HL-60 (cell line): ENCODE results near the gene SVEP1.

ENCODE experiments used
- DNase-seq, 2 experiments: peaks; one replicate each; pipeline ENCODE4 v3.0.0-alpha.2; 2010 to 2020; ENCODE audit warnings: low read depth in 1 of 2, low spot score in 1 of 2
- H3K27ac ChIP-seq: fragments of 250-450 bp; sonication (Bioruptor Pico); replicated peaks from 2 replicates; pipeline ENCODE4 v1.5.1; 2020; ENCODE audit warnings: mild to moderate bottlenecking, moderate library complexity
- H3K27me3 ChIP-seq: fragments of 250-450 bp; sonication (Bioruptor Pico); 2 replicates; pipeline ENCODE4 v1.5.1; 2021; ENCODE audit warnings: mild to moderate bottlenecking, moderate library complexity; ENCODE audit not compliant: insufficient read depth, poor library complexity, severe bottlenecking
- H3K4me3 ChIP-seq: replicated peaks from 2 replicates; pipeline ENCODE4 v1.5.1; 2011; ENCODE audit warnings: mild to moderate bottlenecking, control low read depth, low read length; ENCODE audit not compliant: insufficient read depth
- CTCF ChIP-seq: IDR thresholded peaks from one replicate; pipeline ENCODE4 v1.5.1; 2011; ENCODE audit warnings: low read length, control low read depth, inconsistent platforms; ENCODE audit not compliant: insufficient read depth
- GABPA ChIP-seq: IDR thresholded peaks from 2 replicates; pipeline ENCODE4 v1.6.1; 2012; ENCODE audit warnings: low read depth
- POLR2AphosphoS5 ChIP-seq: IDR thresholded peaks from 2 replicates; pipeline ENCODE4 v1.6.1; 2012; ENCODE audit warnings: low read depth
- REST ChIP-seq: IDR thresholded peaks from 2 replicates; pipeline ENCODE4 v1.6.1; 2012; ENCODE audit warnings: low read depth; ENCODE audit not compliant: insufficient replicate concordance
- SPI1 ChIP-seq: IDR thresholded peaks from 2 replicates; pipeline ENCODE4 v1.6.1; 2012; ENCODE audit warnings: low read depth, mild to moderate bottlenecking, borderline replicate concordance

SVEP1 gene

GRCh38 chr9:110447476-110447875, 132.1 kb downstream of the SVEP1 start:
- no peak overlapping the region for H3K4me3 ChIP-seq
- TF ChIP-seq CTCF = no peak
- TF ChIP-seq SPI1 = 0 out of 2 replicates have a peak, but pooled peaks have one; percentile 8
- no peak overlapping the region for H3K27ac ChIP-seq
- DNase-seq = no peak
- no peaks in the 10 kb centered on the region for H3K27me3 ChIP-seq

- Histone ChIP-seq H3K4me3 (no peak overlapping the region), H3K27ac (no peak overlapping the region), H3K27me3 (no peaks in the 10 kb centered on the region)
- TF ChIP-seq SPI1 = no peak
- TF ChIP-seq POLR2AphosphoS5 = no peak
- no peak for TF ChIP-seq GABPA
- TF ChIP-seq REST = no peak
- TF ChIP-seq CTCF = no peak
- peak in 1 of 2 experiments; percentile 6 for DNase-seq
Measured at GRCh38 chr9:110446171-110446570, 133.4 kb downstream of the SVEP1 start.

- Histone ChIP-seq H3K27ac (no peak overlapping the region), H3K27me3 (no peaks in the 10 kb centered on the region), H3K4me3 (no peak overlapping the region)
- TF ChIP-seq SPI1 (no peak), CTCF (no peak), POLR2AphosphoS5 (no peak), GABPA (no peak), REST (no peak)
- DNase-seq = peak in 1 of 2 experiments; percentile 10
Measured at GRCh38 chr9:110444911-110445310, 134.6 kb downstream of the SVEP1 start.

GRCh38 chr9:110443866-110444220, 135.7 kb downstream of the SVEP1 start:
- TF ChIP-seq POLR2AphosphoS5 (no peak), REST (no peak), SPI1 (no peak)
- H3K4me3 ChIP-seq = no peak overlapping the region
- H3K27ac ChIP-seq = no peak overlapping the region
- no peaks in the 10 kb centered on the region for H3K27me3 ChIP-seq
- no peak for DNase-seq
